ENCODE results near the gene FHL2. TPM values are rescaled to one million over a fixed set of nuclear protein-coding genes. Genes with fewer than 3 reads are reported as not detected.

FHL2 gene
- total RNA-seq, 2 experiments from 2014 or later = 3.0 to 3.1 TPM

DNA sequence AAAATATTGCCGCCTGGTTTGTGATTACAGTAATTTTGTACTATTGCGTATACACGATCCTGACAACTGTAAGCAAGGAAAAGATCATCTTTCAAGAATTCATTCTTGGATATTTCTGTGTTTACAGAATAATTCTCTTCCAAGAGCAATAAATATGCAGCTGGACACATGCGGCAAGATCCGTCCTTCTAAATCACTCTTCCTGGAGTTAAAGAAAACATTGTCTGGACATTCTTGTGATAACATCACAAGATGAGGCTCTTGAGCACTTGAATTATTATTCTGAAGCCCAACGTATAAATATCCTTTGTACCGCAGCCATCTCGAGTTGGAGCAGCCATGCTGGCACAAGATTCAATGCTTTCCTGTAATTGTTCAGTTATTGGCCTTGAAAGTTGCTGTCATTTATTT is 9.9 kb downstream of the FHL2 start:
- DNase-seq = no peak
- CTCF ChIA-PET = interaction anchor here (1.4 to 1.5 kb wide), 2 partner anchors 9 to 20 kb away, joined by 3 to 4 read pairs; partner anchors contain the start of gene FHL2
- Mint-ChIP-seq H3K9me3 (no peaks in the 10 kb centered on the region), H3K4me3 (no peak overlapping the region), H3K27me3 (no peaks in the 10 kb centered on the region), H3K4me1 (peaks cover 1% of the 10 kb centered on the region), H3K36me3 (ENCODE audit: low read depth) (no peaks in the 10 kb centered on the region), H3K27ac (no peak overlapping the region)
- POLR2A ChIA-PET = no interaction called here

DNA sequence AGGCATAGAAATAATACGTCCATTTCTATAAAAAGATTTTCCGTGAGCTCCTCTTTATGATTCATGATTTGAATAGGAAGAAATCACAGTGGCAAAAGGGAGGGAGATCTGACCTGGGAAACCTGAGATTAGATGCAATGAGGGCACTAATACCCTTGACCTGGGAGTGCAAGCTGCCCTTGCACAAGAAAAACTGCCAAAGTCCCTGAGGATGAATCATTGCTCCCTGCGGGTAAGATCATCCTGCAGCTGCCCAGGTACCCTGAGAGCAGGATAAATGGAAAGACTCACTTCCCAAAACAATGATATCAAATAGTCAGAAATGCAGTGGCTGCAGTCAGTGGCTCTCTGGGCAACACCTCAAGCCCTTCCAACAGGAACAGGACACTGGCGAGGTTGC is 11.6 kb downstream of the FHL2 start:
- H3K4me3 Mint-ChIP-seq = no peak overlapping the region
- DNase-seq = no peak
- H3K27me3 Mint-ChIP-seq = no peaks in the 10 kb centered on the region
- H3K9me3 Mint-ChIP-seq = no peaks in the 10 kb centered on the region
- CTCF ChIA-PET = no interaction called here
- no peak overlapping the region for H3K27ac Mint-ChIP-seq
- peaks cover 1% of the 10 kb centered on the region for H3K4me1 Mint-ChIP-seq
- POLR2A ChIA-PET = no interaction called here
- H3K36me3 Mint-ChIP-seq (ENCODE audit: low read depth) = no peaks in the 10 kb centered on the region

DNA sequence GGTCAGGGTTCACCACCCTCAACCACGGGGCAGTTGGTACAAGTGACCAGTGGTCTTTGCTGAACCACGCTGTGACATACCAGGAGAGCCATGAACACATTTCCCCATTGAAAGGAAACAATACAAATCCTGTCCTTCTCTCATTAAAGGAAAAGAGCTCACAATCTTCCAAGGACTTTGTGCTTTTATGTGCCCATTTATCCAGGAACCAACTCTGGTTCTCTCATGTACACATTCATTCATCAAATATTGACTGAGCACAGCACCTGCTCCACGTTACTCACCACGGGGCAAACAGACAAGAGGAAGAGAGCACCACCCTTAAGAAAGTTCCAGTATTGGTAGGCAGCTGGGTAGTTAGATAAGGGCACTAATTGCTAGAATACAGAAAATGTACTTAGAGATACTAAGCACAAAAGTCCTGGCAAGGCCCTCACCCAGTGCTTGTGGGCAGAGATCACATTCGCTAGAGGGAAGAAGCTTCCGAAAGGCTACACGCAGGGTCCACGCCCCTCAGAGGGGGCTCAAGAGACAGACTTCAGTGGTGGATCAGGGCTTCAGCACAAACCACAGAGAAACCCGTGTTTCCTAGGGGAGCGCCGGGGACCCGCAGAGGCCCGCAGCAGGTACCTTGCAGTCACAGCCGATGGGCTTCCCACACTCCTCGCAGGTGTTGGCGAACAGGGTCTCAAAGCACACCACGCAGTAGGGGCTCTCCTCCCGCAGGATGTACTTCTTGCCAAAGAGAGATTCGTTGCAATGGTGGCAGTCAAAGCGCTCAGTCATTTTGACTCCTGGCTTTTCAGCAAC is 12.9 kb downstream of the FHL2 start:
- ChIA-PET CTCF (no interaction called here), POLR2A (no interaction called here)
- H3K27me3 Mint-ChIP-seq = no peaks in the 10 kb centered on the region

DNA sequence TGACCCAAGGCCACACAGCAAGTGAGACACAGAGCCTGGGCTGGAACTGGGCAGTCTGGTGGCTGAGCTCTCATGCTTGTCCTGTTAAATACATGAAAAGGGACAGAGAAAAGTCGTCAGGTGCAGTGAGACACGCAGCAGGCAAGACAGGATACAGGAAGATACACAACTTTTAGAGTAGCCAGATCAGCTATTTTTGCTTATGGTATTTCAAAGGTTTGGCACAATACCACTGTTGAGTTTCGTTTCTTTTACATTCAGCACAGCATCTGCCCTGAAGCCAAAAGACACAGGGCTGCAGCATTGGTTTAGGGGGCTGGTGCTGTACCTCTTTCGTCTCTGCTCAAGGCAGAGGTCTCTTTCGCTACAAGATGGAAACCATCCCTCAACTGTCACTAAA is 14.0 kb downstream of the FHL2 start:
- Mint-ChIP-seq H3K27ac (no peak overlapping the region), H3K36me3 (ENCODE audit: low read depth) (no peaks in the 10 kb centered on the region), H3K4me1 (peaks cover 1% of the 10 kb centered on the region), H3K27me3 (no peaks in the 10 kb centered on the region), H3K4me3 (no peak overlapping the region), H3K9me3 (no peaks in the 10 kb centered on the region)
- POLR2A ChIA-PET = interaction anchor here (1.3 kb wide), 1 partner anchor 57 kb away, joined by 4 read pairs; no protein-coding TSS in a partner anchor
- CTCF ChIA-PET = no interaction called here
- no peak for DNase-seq

More for the DNA sequence above, 12.9 kb downstream of the FHL2 start:
- Mint-ChIP-seq H3K4me3 (no peak overlapping the region), H3K27ac (no peak overlapping the region), H3K36me3 (ENCODE audit: low read depth) (no peaks in the 10 kb centered on the region), H3K9me3 (no peaks in the 10 kb centered on the region), H3K4me1 (peaks cover 1% of the 10 kb centered on the region)
- DNase-seq = no peak

DNA sequence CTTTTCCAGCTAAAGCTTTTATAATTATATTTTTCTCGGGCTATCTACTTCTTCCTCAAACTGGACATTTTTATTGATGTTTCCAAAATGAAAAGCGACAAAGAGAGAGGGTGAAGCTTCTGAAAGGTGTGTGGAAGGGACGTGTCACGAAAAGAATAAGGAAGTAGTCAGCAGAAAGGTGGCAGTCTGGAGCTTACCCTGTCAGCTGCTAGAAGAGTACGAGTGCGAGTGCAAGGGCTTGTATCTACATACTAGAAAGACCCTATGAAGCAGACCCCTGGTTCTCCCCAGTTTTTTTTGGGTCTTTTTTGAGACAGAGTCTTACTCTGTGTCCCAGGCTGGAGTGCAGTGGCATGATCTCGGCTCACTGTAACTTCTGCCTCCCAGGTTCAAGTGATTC is 14.6 kb downstream of the FHL2 start:
- H3K4me1 Mint-ChIP-seq = peaks cover 1% of the 10 kb centered on the region
- H3K27ac Mint-ChIP-seq = no peak overlapping the region
- CTCF ChIA-PET = no interaction called here
- no peaks in the 10 kb centered on the region for H3K9me3 Mint-ChIP-seq
- no peaks in the 10 kb centered on the region for H3K36me3 Mint-ChIP-seq (ENCODE audit: low read depth)
- no peaks in the 10 kb centered on the region for H3K27me3 Mint-ChIP-seq
- no peak overlapping the region for H3K4me3 Mint-ChIP-seq
- POLR2A ChIA-PET = interaction anchor here (1.3 kb wide), 1 partner anchor 56 kb away, joined by 4 read pairs; no protein-coding TSS in a partner anchor
- DNase-seq = no peak

DNA sequence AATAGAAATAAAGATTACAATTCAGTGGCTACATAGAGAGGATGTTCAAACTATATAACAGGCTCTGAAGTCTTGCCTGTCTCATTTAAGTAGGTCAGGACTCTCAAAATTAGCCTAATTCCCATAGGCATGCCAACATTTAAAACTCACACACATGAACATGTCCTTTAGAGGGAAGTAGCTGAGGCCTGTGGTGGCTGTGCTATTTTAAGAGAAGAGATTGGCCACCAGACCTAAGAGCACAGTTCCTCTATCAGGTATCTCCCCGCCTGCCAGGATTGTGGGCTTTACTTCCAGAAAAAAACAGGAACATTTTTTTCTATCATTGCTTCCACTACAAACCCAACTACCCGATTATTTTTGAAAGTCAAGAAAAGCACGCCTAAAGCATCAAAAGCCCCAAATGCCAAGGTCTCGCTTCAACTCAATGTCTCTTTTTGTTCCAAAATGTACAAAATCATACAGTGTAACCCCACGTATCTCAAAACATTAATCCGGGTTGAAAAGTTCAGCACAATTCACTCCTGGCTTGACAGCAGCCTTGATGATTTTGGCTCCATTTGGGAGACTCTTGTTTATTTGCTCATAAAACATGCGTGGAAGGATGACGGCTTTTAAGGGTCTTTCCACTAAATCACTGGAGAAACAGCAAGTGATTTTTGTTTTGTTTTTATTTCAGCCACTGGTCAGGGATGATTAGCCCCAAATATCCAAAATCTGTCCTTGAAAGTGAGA is 15.3 kb downstream of the FHL2 start:
- Mint-ChIP-seq H3K4me1 (peaks cover 1% of the 10 kb centered on the region), H3K4me3 (no peak overlapping the region), H3K27ac (no peak overlapping the region), H3K27me3 (no peaks in the 10 kb centered on the region), H3K36me3 (ENCODE audit: low read depth) (no peaks in the 10 kb centered on the region), H3K9me3 (no peaks in the 10 kb centered on the region)
- ChIA-PET POLR2A (interaction anchor here (1.3 kb wide), 1 partner anchor 56 kb away, joined by 4 read pairs; no protein-coding TSS in a partner anchor), CTCF (no interaction called here)
- DNase-seq = no peak

DNA sequence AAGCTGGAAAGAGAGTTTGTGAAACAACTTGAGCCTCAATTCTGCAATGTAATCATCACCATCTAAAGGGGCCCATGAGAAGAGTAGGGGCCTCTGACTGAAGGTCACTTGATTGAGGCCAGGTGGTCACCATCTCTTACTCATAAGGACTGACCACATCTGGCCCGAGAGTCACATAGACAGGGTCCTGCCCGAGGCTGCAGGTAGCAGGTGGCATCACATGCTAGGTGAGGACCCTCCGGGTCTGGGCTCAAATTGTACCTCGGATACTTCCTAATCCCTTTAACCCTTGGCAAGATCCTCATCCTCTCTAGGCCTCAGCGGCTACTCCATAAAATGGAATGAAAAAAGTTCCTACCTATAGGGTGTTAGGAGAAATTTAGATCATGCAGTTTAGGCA is 16.7 kb downstream of the FHL2 start:
- CTCF ChIA-PET = no interaction called here
- no peaks in the 10 kb centered on the region for H3K9me3 Mint-ChIP-seq
- H3K36me3 Mint-ChIP-seq (ENCODE audit: low read depth) = no peaks in the 10 kb centered on the region
- H3K4me3 Mint-ChIP-seq = no peak overlapping the region
- H3K27me3 Mint-ChIP-seq = no peaks in the 10 kb centered on the region
- POLR2A ChIA-PET = no interaction called here
- H3K4me1 Mint-ChIP-seq = peaks cover 1% of the 10 kb centered on the region
- H3K27ac Mint-ChIP-seq = no peak overlapping the region
- DNase-seq = no peak

DNA sequence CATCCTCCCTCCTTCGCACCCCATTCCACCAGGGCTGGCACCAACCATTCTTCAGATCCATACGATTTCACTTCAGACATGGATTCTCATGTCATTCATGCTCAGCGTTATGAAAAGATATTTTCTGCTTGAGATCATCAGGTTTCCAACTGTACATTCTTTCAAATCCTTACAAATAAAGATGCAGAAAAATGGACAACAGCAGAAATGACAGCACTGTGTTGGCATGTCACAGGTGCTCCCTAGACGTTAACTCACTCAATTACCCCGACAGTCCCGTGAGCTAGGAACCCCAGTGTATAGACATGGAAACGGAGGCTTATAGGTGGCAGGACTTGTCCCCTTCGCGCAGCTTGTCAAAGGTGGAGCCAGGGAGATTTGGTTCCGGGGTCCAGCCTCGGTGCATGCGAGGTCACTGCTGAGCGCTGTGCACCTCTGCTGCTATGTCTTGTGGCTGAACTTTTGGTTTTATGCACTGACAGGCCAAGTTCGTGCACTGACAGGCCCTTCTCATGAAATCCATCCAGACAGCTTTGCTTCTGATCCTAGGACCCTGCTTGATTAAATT is 17.7 kb downstream of the FHL2 start:
- no peak overlapping the region for H3K27ac Mint-ChIP-seq
- CTCF ChIA-PET = no interaction called here

DNA sequence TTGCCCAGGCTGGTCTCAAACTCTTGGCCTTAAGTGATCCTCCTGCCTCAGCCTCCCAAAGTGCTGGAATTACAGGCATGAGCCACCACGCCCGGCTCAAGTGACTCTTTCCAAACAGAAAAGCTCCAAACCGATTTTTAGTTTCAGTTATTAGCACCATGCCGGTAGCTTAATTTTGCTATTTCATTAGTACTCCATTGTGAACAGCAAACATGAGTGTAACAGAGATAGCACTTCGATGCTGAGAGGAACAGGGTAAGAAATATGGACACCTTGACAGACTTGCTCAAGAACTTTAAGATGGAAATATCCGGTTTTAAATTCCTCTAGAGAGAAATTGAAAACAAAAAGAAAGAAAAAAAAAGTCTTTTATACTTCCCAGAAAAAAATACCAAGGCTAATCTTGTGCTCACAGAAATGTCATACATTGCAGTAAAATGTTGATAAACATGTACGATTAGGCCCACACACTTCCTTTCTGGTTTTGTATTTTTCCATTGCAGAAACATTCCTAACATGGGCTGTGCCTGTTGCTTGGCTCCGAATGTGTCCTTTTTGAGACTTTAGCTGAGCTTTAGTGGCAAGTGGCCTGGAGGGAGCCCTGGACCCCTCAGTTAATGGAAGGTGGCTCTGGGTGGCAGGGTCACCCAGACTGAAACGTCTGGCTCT is 18.3 kb downstream of the FHL2 start:
- no peak for DNase-seq
- CTCF ChIA-PET = no interaction called here
- POLR2A ChIA-PET = no interaction called here
- H3K27me3 Mint-ChIP-seq = no peaks in the 10 kb centered on the region
- no peaks in the 10 kb centered on the region for H3K9me3 Mint-ChIP-seq
- peaks cover 1% of the 10 kb centered on the region for H3K4me1 Mint-ChIP-seq
- H3K36me3 Mint-ChIP-seq (ENCODE audit: low read depth) = no peaks in the 10 kb centered on the region
- no peak overlapping the region for H3K4me3 Mint-ChIP-seq
- no peak overlapping the region for H3K27ac Mint-ChIP-seq

More for the DNA sequence above, 17.7 kb downstream of the FHL2 start:
- no peak for DNase-seq
- no peaks in the 10 kb centered on the region for H3K27me3 Mint-ChIP-seq
- peaks cover 1% of the 10 kb centered on the region for H3K4me1 Mint-ChIP-seq
- H3K4me3 Mint-ChIP-seq = no peak overlapping the region
- H3K9me3 Mint-ChIP-seq = no peaks in the 10 kb centered on the region
- POLR2A ChIA-PET = no interaction called here
- H3K36me3 Mint-ChIP-seq (ENCODE audit: low read depth) = no peaks in the 10 kb centered on the region

DNA sequence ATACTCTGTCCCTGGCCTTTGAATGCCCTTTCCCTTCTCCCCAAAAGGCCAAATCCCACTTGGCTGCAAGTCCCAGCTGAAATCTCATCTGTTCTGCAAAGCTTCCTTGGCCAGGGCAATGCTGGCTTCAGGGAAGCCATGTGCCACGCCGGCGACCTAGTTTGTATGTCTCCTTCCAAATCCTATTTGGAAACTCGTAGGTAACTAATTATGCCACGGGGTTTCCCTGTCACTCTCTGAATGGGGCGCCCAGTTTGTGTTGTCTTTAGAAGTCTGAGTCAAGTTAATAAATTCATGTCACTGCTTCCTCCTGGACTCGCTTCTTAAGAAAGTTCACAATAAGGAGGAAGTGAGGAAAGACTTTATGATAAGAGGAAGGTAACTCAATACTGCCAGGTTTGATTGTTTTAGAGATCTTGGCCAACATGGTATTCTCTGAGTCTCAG is 19.1 kb downstream of the FHL2 start:
- H3K4me3 Mint-ChIP-seq = no peak overlapping the region
- peaks cover 4% of the 10 kb centered on the region for H3K4me1 Mint-ChIP-seq
- no peak overlapping the region for H3K27ac Mint-ChIP-seq
- H3K27me3 Mint-ChIP-seq = no peaks in the 10 kb centered on the region
- ChIA-PET CTCF (no interaction called here), POLR2A (no interaction called here)
- no peak for DNase-seq
- H3K9me3 Mint-ChIP-seq = no peaks in the 10 kb centered on the region
- H3K36me3 Mint-ChIP-seq (ENCODE audit: low read depth) = no peaks in the 10 kb centered on the region

DNA sequence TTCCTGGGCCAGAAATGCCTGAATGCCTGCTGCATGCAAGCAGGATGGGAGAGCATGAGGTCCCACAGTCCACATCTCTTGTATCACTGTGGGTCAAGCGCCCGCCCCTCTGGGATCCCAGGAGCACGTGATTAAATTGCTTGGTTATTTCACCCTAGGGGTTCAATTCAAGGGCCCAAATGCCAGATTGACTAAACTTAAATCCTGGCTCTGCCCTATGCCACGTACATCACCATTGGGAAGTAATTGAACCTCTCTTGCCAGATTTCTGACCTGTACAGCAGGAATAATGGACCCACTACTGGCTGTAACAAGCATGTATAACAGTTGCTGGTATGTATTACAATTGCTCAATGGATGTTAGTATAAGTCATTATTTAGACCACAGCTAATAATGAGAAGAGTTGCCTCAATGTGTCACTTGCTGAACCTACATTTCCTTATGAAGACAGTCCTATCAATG is 19.9 kb downstream of the FHL2 start:
- Mint-ChIP-seq H3K9me3 (no peaks in the 10 kb centered on the region), H3K27me3 (no peaks in the 10 kb centered on the region), H3K27ac (no peak overlapping the region), H3K4me1 (peaks cover 12% of the 10 kb centered on the region), H3K36me3 (ENCODE audit: low read depth) (no peaks in the 10 kb centered on the region), H3K4me3 (no peak overlapping the region)
- ChIA-PET CTCF (no interaction called here), POLR2A (no interaction called here)
- no peak for DNase-seq

DNA sequence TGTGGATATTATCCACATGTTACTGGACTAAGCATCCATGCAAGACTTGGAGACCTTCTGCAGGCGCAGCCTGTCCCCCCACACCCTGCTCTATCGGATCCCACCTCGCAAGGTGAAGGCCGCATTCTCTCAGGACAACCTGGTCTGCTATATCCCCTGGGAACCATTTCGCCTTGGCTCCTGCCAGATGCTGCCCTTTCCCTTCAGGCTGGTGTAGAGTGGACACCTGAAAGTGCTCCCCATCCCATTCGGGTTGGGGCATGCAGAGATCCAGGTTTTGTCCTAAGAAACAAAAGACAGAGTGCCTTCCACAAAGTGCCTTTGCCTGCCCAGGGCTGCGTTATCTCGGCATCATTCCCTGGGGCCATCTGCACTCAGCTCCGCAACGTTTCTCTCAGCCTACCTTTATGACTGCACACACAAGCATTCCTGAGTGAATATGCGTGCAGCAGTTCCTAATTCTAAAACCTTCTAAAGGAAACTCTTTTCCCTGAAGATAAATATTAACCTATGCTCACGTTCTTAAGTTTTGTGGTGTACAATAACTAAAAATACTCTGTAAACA is 20.5 kb downstream of the FHL2 start:
- no peak for DNase-seq
- Mint-ChIP-seq H3K27me3 (no peaks in the 10 kb centered on the region), H3K27ac (no peak overlapping the region), H3K4me1 (peaks cover 18% of the 10 kb centered on the region), H3K36me3 (ENCODE audit: low read depth) (no peaks in the 10 kb centered on the region), H3K9me3 (no peaks in the 10 kb centered on the region), H3K4me3 (no peak overlapping the region)
- CTCF ChIA-PET = no interaction called here
- POLR2A ChIA-PET = no interaction called here

DNA sequence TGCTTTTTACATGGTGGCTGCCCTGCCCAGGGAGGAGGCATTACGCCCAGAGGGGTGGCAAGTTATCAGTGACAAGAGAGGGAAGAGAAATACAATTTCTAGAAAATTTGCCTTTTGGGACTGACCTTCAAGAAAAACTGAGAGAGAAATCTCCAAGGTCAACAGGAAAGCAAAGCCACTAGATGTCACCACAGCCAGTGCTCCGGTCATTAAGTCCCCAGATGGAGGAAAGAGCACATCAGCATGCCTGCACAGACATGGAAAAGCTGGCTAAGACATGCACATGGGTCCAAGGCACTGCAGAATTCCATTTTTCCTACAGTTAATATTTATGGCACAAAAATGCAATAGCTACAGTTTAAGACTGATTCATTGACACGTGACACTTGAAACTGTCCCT is 21.0 kb downstream of the FHL2 start:
- ChIA-PET CTCF (no interaction called here), POLR2A (no interaction called here)
- no peaks in the 10 kb centered on the region for H3K9me3 Mint-ChIP-seq
- H3K27ac Mint-ChIP-seq = no peak overlapping the region
- H3K4me1 Mint-ChIP-seq = peaks cover 23% of the 10 kb centered on the region
- no peaks in the 10 kb centered on the region for H3K27me3 Mint-ChIP-seq
- no peak overlapping the region for H3K4me3 Mint-ChIP-seq
- no peaks in the 10 kb centered on the region for H3K36me3 Mint-ChIP-seq (ENCODE audit: low read depth)
- DNase-seq = no peak
